Neuronal stem cell (in vitro differentiated cells): ENCODE measurements around the gene CYGB.
"Not testable (repeated sequence)": the region's sequence is repeated elsewhere in the genome, so short reads cannot be mapped to it uniquely, and the experiment has no call there.

Experiments
- DNase-seq: peaks from one replicate; pipeline ENCODE4 v3.0.0-alpha.2; 2013; ENCODE audit warnings: low spot score
- H2AFZ ChIP-seq: one replicate; pipeline ENCODE4 v1.6.1; 2013; ENCODE audit warnings: mild to moderate bottlenecking, low read length, inconsistent platforms
- H2AK5ac ChIP-seq: 2 replicates; pipeline ENCODE4 v1.6.1; 2013; ENCODE audit warnings: low read depth, mild to moderate bottlenecking, inconsistent platforms, low read length, moderate library complexity, mixed read lengths
- H2BK120ac ChIP-seq: 2 replicates; pipeline ENCODE4 v1.6.1; 2013; ENCODE audit warnings: low read depth, mild to moderate bottlenecking, inconsistent platforms, low read length, moderate library complexity, mixed read lengths
- H2BK12ac ChIP-seq: one replicate; pipeline ENCODE4 v1.6.1; 2013; ENCODE audit warnings: low read length, inconsistent platforms
- H2BK15ac ChIP-seq: 2 replicates; pipeline ENCODE4 v1.6.1; 2013; ENCODE audit warnings: mild to moderate bottlenecking, low read length, inconsistent platforms, mixed read lengths
- H2BK5ac ChIP-seq: one replicate; pipeline ENCODE4 v1.6.1; 2013; ENCODE audit warnings: inconsistent platforms, mild to moderate bottlenecking, low read length, moderate library complexity
- H3K14ac ChIP-seq: one replicate; pipeline ENCODE4 v1.6.1; 2013; ENCODE audit warnings: low read length, inconsistent platforms
- H3K18ac ChIP-seq: 2 replicates; pipeline ENCODE4 v1.6.1; 2013; ENCODE audit warnings: low read length, inconsistent platforms
- H3K23ac ChIP-seq: 2 replicates; pipeline ENCODE4 v1.6.1; 2013; ENCODE audit warnings: low read depth, mild to moderate bottlenecking, mixed read lengths, low read length, inconsistent platforms; ENCODE audit not compliant: poor library complexity
- H3K27ac ChIP-seq: replicated peaks from 3 replicates; pipeline ENCODE4 v1.5.1; 2013; ENCODE audit warnings: low read length, inconsistent platforms
- H3K27me3 ChIP-seq, 3 experiments: 2 replicates each; pipeline ENCODE4 v1.6.1; 2013; ENCODE audit warnings: low read length in 3 of 3, mild to moderate bottlenecking in 2 of 3, inconsistent platforms in 1 of 3, low read depth in 1 of 3, mixed read lengths in 1 of 3, moderate library complexity in 1 of 3; ENCODE audit not compliant: control insufficient read depth in 3 of 3, insufficient read depth in 3 of 3
- H3K36me3 ChIP-seq, 2 donors: replicated peaks in 1 of 2; 2 replicates each; pipeline ENCODE4 v1.6.1; 2013; ENCODE audit warnings: low read length in 2 of 2; ENCODE audit not compliant: control insufficient read depth in 2 of 2, insufficient read depth in 2 of 2
- H3K4ac ChIP-seq: 2 replicates; pipeline ENCODE4 v1.6.1; 2013; ENCODE audit warnings: inconsistent platforms, mild to moderate bottlenecking, low read length, moderate library complexity
- H3K4me1 ChIP-seq, 2 donors: 1 replicate in 1 of 2; 2 replicates in 1 of 2; pipeline ENCODE4 v1.6.1; 2013; ENCODE audit warnings: low read length in 2 of 2, low read depth in 1 of 2; ENCODE audit not compliant: control insufficient read depth in 2 of 2, insufficient read depth in 1 of 2
- H3K4me2 ChIP-seq: one replicate; pipeline ENCODE4 v1.6.1; 2013; ENCODE audit warnings: mild to moderate bottlenecking, low read length, inconsistent platforms; ENCODE audit not compliant: insufficient read depth, poor library complexity, severe bottlenecking
- H3K4me3 ChIP-seq, 2 donors: 2 replicates each; pipeline ENCODE4 v1.5.1; 2013; ENCODE audit warnings: low read length in 2 of 2, mild to moderate bottlenecking in 2 of 2, inconsistent platforms in 1 of 2, moderate library complexity in 1 of 2
- H3K79me1 ChIP-seq: one replicate; pipeline ENCODE4 v1.6.1; 2013; ENCODE audit warnings: low read depth, mild to moderate bottlenecking, inconsistent platforms, low read length, moderate library complexity
- H3K9ac ChIP-seq: one replicate; pipeline ENCODE4 v1.6.1; 2013; ENCODE audit warnings: mild to moderate bottlenecking, low read depth, low read length, inconsistent platforms; ENCODE audit not compliant: poor library complexity
- H3K9me3 ChIP-seq, 2 donors: replicated peaks in 1 of 2; 2 replicates each; pipeline versions ENCODE3 to v1.6.1; 2013; ENCODE audit warnings: low read length in 2 of 2, mild to moderate bottlenecking in 2 of 2, inconsistent platforms in 1 of 2, low read depth in 1 of 2, mixed read lengths in 1 of 2, moderate library complexity in 1 of 2; ENCODE audit not compliant: control insufficient read depth in 2 of 2, insufficient read depth in 1 of 2
- H4K8ac ChIP-seq: one replicate; pipeline ENCODE4 v1.6.1; 2013; ENCODE audit warnings: low read depth, mild to moderate bottlenecking, inconsistent platforms, low read length, moderate library complexity
- H4K91ac ChIP-seq: one replicate; pipeline ENCODE4 v1.6.1; 2013; ENCODE audit warnings: low read length, low read depth, mild to moderate bottlenecking, inconsistent platforms; ENCODE audit not compliant: poor library complexity
- WGBS, 2 donors: extraction: QIAGEN DNeasy Blood & Tissue Kit; methylation state at CpG; one replicate each; pipeline ENCODE4 v1.1.7; 2013; ENCODE audit warnings: missing lambda C conversion rate in 2 of 2, mixed read lengths in 1 of 2; ENCODE audit not compliant: insufficient read length in 2 of 2, insufficient replicate concordance in 1 of 2; ENCODE audit errors: extremely low coverage in 2 of 2; 5-methylcytosine and 5-hydroxymethylcytosine counted together

Gene CYGB

DNA sequence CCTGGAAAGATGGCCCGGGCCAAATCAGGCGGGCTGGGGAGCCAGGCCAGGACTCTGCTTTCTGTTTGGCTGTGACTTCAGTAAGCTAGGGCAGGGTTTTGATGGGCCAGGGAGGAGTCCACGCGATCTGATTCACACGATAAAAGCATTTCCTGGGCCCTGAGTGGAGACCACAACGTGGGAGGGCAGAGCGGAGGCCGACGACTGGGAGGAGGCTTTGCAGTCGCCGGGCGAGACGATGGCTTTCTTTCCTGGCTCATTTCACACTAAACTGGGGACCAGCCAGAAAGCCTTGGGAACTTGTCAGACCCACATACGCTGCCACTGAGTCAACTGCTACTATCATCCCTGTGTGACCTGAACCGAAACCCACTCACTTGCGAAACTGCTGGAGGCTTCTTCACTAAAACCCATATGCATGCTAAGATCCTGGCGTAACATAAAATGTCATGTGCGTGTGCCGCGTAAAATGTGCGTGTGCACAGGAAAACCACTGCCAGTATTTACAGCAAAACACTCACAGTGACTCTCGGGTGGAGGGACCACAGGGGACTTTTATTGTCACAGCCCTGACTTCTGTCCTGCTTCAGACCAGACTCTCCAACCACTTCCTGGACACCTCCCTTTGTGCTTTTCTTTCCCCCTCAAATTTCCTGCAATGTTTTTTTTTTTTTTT is 22.1 kb downstream of the CYGB start:
- no peak overlapping the region for H3K4me3 ChIP-seq

DNA sequence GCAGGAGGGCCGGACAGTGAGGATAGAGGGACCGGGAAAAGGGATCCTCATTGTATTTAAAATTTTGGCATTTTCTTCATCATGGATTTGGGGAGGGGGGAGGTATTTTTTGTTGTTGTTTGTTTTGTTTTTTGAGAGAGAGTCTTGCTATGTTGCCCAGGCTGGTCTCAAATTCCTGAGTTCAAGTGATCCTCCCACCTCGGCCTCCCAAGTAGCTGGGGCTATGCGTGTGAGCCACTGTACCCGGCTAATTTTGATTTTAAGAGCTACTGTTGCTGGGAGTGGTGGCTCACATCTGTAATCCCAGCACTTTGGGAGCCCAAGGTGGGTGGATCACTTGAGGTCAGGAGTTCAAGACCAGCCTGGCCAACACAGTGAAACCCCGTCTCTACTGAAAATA is 23.2 kb downstream of the CYGB start:
- not testable (repeated sequence) for H2BK15ac ChIP-seq, H3K79me1 ChIP-seq, H2AK5ac ChIP-seq, H3K4me2 ChIP-seq, H3K4me1 ChIP-seq, DNase-seq, H3K4me3 ChIP-seq, H3K4ac ChIP-seq, H3K27ac ChIP-seq, H3K9ac ChIP-seq, H3K14ac ChIP-seq, H2BK12ac ChIP-seq, H3K36me3 ChIP-seq, H2BK120ac ChIP-seq, H3K18ac ChIP-seq, H2AFZ ChIP-seq, H4K91ac ChIP-seq, H2BK5ac ChIP-seq, H3K9me3 ChIP-seq, H4K8ac ChIP-seq, H3K23ac ChIP-seq
- WGBS, 2 donors: no CpG with 5 or more reads among the region's 6 CpGs
- H3K27me3 ChIP-seq: peaks cover 0 to 20% (median 0%) of the 10 kb centered on the region in 3 experiments

More for the DNA sequence above, 22.1 kb downstream of the CYGB start:
- no peak overlapping the region for H2BK12ac ChIP-seq
- H2BK120ac ChIP-seq: no peak overlapping the region
- H3K23ac ChIP-seq: no peak overlapping the region
- H3K4me1 ChIP-seq: peaks cover 3 to 4% of the 10 kb centered on the region in 2 donors
- peak overlapping the region; percentile 73 for H2AK5ac ChIP-seq
- H3K18ac ChIP-seq: no peak overlapping the region
- no peak overlapping the region for H2BK15ac ChIP-seq
- H3K4ac ChIP-seq: no peak overlapping the region
- no peaks in the 10 kb centered on the region for H3K79me1 ChIP-seq
- H3K27me3 ChIP-seq: peaks cover 0 to 30% (median 0%) of the 10 kb centered on the region in 3 experiments
- no peak overlapping the region for H3K14ac ChIP-seq
- DNase-seq: no peak
- H2AFZ ChIP-seq: peak overlapping the region; percentile 59
- H3K27ac ChIP-seq: no peak overlapping the region
- no peaks in the 10 kb centered on the region for H3K9me3 ChIP-seq
- H4K8ac ChIP-seq: no peak overlapping the region
- H3K4me2 ChIP-seq: no peak overlapping the region
- H4K91ac ChIP-seq: no peak overlapping the region
- no peak overlapping the region for H3K9ac ChIP-seq
- H2BK5ac ChIP-seq: no peak overlapping the region
- no CpG with 5 or more reads among the region's 22 CpGs for WGBS, 2 donors
- no peaks in the 10 kb centered on the region for H3K36me3 ChIP-seq

DNA sequence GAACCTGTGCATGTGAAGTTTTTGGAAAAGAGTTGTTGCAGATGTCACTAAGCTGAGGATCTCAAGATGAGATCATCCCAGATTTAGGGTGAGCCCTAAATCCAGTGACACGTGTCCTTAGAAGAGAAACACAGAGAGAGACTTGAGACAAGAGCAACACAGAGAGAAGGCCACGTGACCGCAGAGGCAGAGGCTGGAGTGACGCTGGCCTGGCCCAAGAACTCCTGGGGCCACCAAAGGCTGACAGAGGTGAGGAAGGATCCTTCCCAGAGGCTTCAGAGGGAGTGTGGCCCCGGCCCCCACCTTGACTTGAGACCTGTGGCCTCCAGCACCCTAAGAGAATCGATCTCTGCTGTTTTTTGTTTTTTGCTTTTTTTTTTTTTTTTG is 24.2 kb downstream of the CYGB start:
- Histone ChIP-seq H3K4me3 (no peak overlapping the region), H2BK5ac (no peak overlapping the region), H3K9me3 (no peaks in the 10 kb centered on the region), H2AFZ (no peak overlapping the region), H3K18ac (no peak overlapping the region), H3K4ac (no peak overlapping the region), H3K36me3 (no peaks in the 10 kb centered on the region), H2BK15ac (no peak overlapping the region), H3K4me1 (peaks cover 1 to 3% of the 10 kb centered on the region in 2 donors), H3K27ac (no peak overlapping the region), H3K9ac (no peak overlapping the region), H2BK12ac (no peak overlapping the region), H3K23ac (no peak overlapping the region), H4K8ac (no peak overlapping the region), H2AK5ac (no peak overlapping the region), H3K27me3 (peaks cover 0 to 20% (median 0%) of the 10 kb centered on the region in 3 experiments), H2BK120ac (no peak overlapping the region), H3K79me1 (no peaks in the 10 kb centered on the region), H4K91ac (no peak overlapping the region), H3K14ac (no peak overlapping the region), H3K4me2 (no peak overlapping the region)
- no CpG with 5 or more reads among the region's 6 CpGs for WGBS, 2 donors
- no peak for DNase-seq

DNA sequence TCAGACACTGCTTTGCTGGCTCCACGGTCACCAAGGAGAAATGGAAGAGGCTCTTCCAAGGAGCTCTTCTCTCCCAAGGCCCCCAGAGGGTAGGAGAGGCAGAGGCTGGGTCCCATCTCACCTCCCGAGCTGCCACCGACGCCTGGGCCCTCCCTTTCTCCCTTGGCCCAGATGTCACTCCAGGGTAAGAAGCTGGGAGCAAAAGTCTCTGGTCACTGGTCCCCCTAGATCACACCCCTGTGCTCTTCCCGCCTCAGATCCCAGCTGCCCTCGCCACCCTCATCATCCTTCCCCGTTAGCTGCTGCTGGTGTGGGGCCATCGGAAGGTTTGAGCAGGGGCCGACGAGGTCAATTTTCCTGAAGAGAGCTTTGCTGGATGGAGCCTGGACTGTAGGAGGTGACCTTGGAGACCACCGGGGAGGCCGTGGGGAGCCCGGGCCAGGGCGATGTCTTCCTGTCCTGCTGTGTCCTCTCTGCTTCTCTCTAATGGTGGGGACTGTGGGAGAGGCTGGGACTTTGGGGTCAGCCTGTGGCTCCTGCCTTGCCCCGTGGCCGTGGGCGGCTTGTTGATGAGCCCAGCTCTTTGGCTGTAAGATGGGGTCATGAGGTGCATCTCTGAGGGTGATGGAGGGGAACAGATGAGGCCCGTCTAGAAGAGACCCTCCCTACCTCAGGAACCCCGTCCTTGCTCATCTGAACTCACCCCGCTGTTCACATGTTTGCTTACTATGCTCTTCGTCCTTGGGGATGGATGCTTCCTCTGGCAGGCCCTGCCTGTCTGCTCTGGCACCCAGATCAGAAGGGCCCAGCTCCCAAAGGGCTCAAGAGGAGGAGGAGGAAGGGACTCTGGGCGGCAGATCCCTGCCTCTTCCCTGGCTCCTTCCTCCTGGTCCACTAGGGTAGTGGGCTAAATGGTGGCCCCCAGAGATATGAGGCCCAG is 24.9 kb downstream of the CYGB start:
- Histone ChIP-seq H3K9me3 (no peaks in the 10 kb centered on the region), H2BK12ac (no peak overlapping the region)

More for the DNA sequence above, 24.9 kb downstream of the CYGB start:
- no peak overlapping the region for H4K91ac ChIP-seq
- no peak overlapping the region for H3K23ac ChIP-seq
- no peaks in the 10 kb centered on the region for H3K79me1 ChIP-seq
- H2BK5ac ChIP-seq: no peak overlapping the region
- no peak overlapping the region for H3K14ac ChIP-seq
- no peak overlapping the region for H3K4me3 ChIP-seq
- H3K18ac ChIP-seq: no peak overlapping the region
- WGBS, 2 donors: no CpG with 5 or more reads among the region's 22 CpGs
- H2BK120ac ChIP-seq: no peak overlapping the region
- H4K8ac ChIP-seq: no peak overlapping the region
- H3K4me2 ChIP-seq: no peak overlapping the region
- H3K4me1 ChIP-seq: peaks cover 1 to 3% of the 10 kb centered on the region in 2 donors
- DNase-seq: no peak
- H2BK15ac ChIP-seq: no peak overlapping the region
- no peak overlapping the region for H3K4ac ChIP-seq
- no peak overlapping the region for H3K27ac ChIP-seq
- H2AFZ ChIP-seq: no peak overlapping the region
- H3K9ac ChIP-seq: no peak overlapping the region
- peaks cover 0 to 22% (median 2%) of the 10 kb centered on the region in 3 experiments for H3K27me3 ChIP-seq
- no peaks in the 10 kb centered on the region for H3K36me3 ChIP-seq
- no peak overlapping the region for H2AK5ac ChIP-seq
